IMR-90 (cell line): Measurements from ENCODE around the gene SMO. TPM values are rescaled to one million over a fixed set of nuclear protein-coding genes. Genes with fewer than 3 reads are reported as not detected.

Experiments used
- ATAC-seq: fragments of 200-7000 bp; cut with Tn5 transposase; 2 replicates; pipeline ENCODE4 v1.9.1; 2020; ENCODE audit warnings: low read depth, mild to moderate bottlenecking, moderate library complexity
- BruUV-seq: library from RNA; stranded (reverse); fragments of 400-500 nt; replicated peaks from 2 replicates; lab custom pipeline; 2021; lab: Mats Ljungman, UMichigan
- CTCF ChIA-PET: fragments of 300-600 bp; formaldehyde crosslinking; extraction: SDS; loops from one replicate; lab custom pipeline; 2021; ENCODE audit warnings: antibody characterized with exemption; lab: Yijun Ruan, JAX
- POLR2A ChIA-PET: fragments of 300-600 bp; sonication (Branson Sonifier 250); formaldehyde crosslinking; loops from one replicate; lab custom pipeline; 2022; ENCODE audit warnings: antibody characterized with exemption; ENCODE audit not compliant: unreplicated experiment; lab: Charles Lee
- DNase-seq: peaks from one replicate; pipeline ENCODE4 v3.0.0; 2013
- H2AFZ ChIP-seq: replicated peaks from 2 replicates; pipeline ENCODE3; 2013; ENCODE audit warnings: low read length, mild to moderate bottlenecking; ENCODE audit not compliant: poor library complexity
- H2AK5ac ChIP-seq: 2 replicates; pipeline ENCODE4 v1.6.1; 2013; ENCODE audit warnings: low read depth, low read length, inconsistent platforms
- H2AK9ac ChIP-seq: replicated peaks from 2 replicates; pipeline ENCODE3; 2013; ENCODE audit warnings: mild to moderate bottlenecking, low read depth, low read length, moderate library complexity; ENCODE audit not compliant: poor library complexity
- H2BK120ac ChIP-seq: 2 replicates; pipeline ENCODE4 v1.6.1; 2013; ENCODE audit warnings: low read depth, low read length, inconsistent platforms
- H2BK15ac ChIP-seq: 3 replicates; pipeline ENCODE4 v1.6.1; 2013; ENCODE audit warnings: low read depth, low read length, inconsistent platforms
- H2BK20ac ChIP-seq: 2 replicates; pipeline ENCODE4 v1.6.1; 2013; ENCODE audit warnings: low read depth, mild to moderate bottlenecking, inconsistent platforms, low read length, moderate library complexity
- H2BK5ac ChIP-seq: 2 replicates; pipeline ENCODE4 v1.6.1; 2013; ENCODE audit warnings: mild to moderate bottlenecking, low read depth, low read length, inconsistent platforms; ENCODE audit not compliant: poor library complexity, severe bottlenecking
- H3K14ac ChIP-seq: replicated peaks from 2 replicates; pipeline ENCODE4 v1.6.1; 2013; ENCODE audit warnings: low read depth, low read length, inconsistent platforms
- H3K18ac ChIP-seq: 2 replicates; pipeline ENCODE4 v1.6.1; 2013; ENCODE audit warnings: low read depth, low read length, control low read depth
- H3K23ac ChIP-seq: 2 replicates; pipeline ENCODE4 v1.6.1; 2013; ENCODE audit warnings: low read depth, low read length, inconsistent platforms
- H3K27ac ChIP-seq: 2 replicates; pipeline ENCODE4 v1.5.1; 2013; ENCODE audit warnings: mild to moderate bottlenecking, control low read depth, low read length; ENCODE audit not compliant: insufficient read depth
- H3K27me3 ChIP-seq: 2 replicates; pipeline ENCODE4 v1.6.1; 2013; ENCODE audit warnings: low read length; ENCODE audit not compliant: control insufficient read depth, insufficient read depth
- H3K36me3 ChIP-seq: 2 replicates; pipeline ENCODE4 v1.6.1; 2013; ENCODE audit warnings: low read length, mixed read lengths; ENCODE audit not compliant: control insufficient read depth, insufficient read depth
- H3K4ac ChIP-seq: 2 replicates; pipeline ENCODE4 v1.6.1; 2013; ENCODE audit warnings: low read depth, low read length, inconsistent platforms
- H3K4me1 ChIP-seq: 2 replicates; pipeline ENCODE4 v1.6.1; 2013; ENCODE audit warnings: low read length, mixed read lengths; ENCODE audit not compliant: control insufficient read depth, insufficient read depth
- H3K4me2 ChIP-seq: 2 replicates; pipeline ENCODE4 v1.6.1; 2013; ENCODE audit warnings: low read depth, mild to moderate bottlenecking, control low read depth, low read length, moderate library complexity
- H3K4me3 ChIP-seq: 2 replicates; pipeline ENCODE4 v1.5.1; 2013; ENCODE audit warnings: low read depth, mild to moderate bottlenecking, control low read depth, low read length, moderate library complexity; ENCODE audit not compliant: insufficient read depth
- H3K56ac ChIP-seq: 2 replicates; pipeline ENCODE4 v1.6.1; 2013; ENCODE audit warnings: low read length, inconsistent platforms; ENCODE audit not compliant: insufficient read depth; ENCODE audit errors: extremely low read depth
- H3K79me1 ChIP-seq, 2 experiments: 2 replicates each; pipeline ENCODE4 v1.6.1; 2013; ENCODE audit warnings: low read length in 2 of 2, inconsistent platforms in 1 of 2, low read depth in 1 of 2
- H3K9ac ChIP-seq: 2 replicates; pipeline ENCODE4 v1.6.1; 2013; ENCODE audit warnings: low read depth, low read length, control low read depth
- H3K9me1 ChIP-seq: 2 replicates; pipeline ENCODE4 v1.6.1; 2013; ENCODE audit warnings: low read length, inconsistent platforms; ENCODE audit not compliant: insufficient read depth
- H3K9me3 ChIP-seq: 2 replicates; pipeline ENCODE4 v1.6.1; 2013; ENCODE audit warnings: low read length; ENCODE audit not compliant: control insufficient read depth, insufficient read depth
- H4K20me1 ChIP-seq: 2 replicates; pipeline ENCODE4 v1.6.1; 2013; ENCODE audit warnings: low read length, inconsistent platforms; ENCODE audit not compliant: insufficient read depth
- H4K5ac ChIP-seq: 2 replicates; pipeline ENCODE4 v1.6.1; 2013; ENCODE audit warnings: mild to moderate bottlenecking, low read depth, low read length, control low read depth
- H4K8ac ChIP-seq, 2 experiments: 2 replicates each; pipeline ENCODE4 v1.6.1; 2013; ENCODE audit warnings: low read depth in 2 of 2, low read length in 2 of 2, control low read depth in 1 of 2, inconsistent platforms in 1 of 2
- H4K91ac ChIP-seq: 2 replicates; pipeline ENCODE4 v1.6.1; 2013; ENCODE audit warnings: low read depth, low read length, inconsistent platforms; ENCODE audit not compliant: insufficient read depth
- BHLHE40 ChIP-seq: fragments of 150-350 bp; IDR thresholded peaks from 2 replicates; pipeline ENCODE4 v1.6.1; 2016; ENCODE audit warnings: mild to moderate bottlenecking, low read depth, low read length
- CEBPB ChIP-seq: IDR thresholded peaks from 2 replicates; pipeline ENCODE4 v1.6.1; 2012; ENCODE audit warnings: low read depth, low read length, improper control_type of control experiment
- CHD1 ChIP-seq: IDR thresholded peaks from 2 replicates; pipeline ENCODE4 v1.6.1; 2012; ENCODE audit warnings: low read depth, low read length, improper control_type of control experiment
- CTCF ChIP-seq: conservative IDR thresholded peaks from 2 replicates; pipeline ENCODE4 v1.5.1; 2012; ENCODE audit warnings: mild to moderate bottlenecking, low read depth, low read length, improper control_type of control experiment
- ELK1 ChIP-seq: fragments of 150-350 bp; IDR thresholded peaks from 2 replicates; pipeline ENCODE4 v1.6.1; 2016; ENCODE audit warnings: low read depth, mild to moderate bottlenecking, low read length, moderate library complexity, borderline replicate concordance
- FOS ChIP-seq: fragments of 150-350 bp; IDR thresholded peaks from 2 replicates; pipeline ENCODE4 v1.6.1; 2016; ENCODE audit warnings: low read depth, low read length
- MAFK ChIP-seq: IDR thresholded peaks from 2 replicates; pipeline ENCODE4 v1.6.1; 2012; ENCODE audit warnings: low read depth, low read length, improper control_type of control experiment
- MAZ ChIP-seq: IDR thresholded peaks from 2 replicates; pipeline ENCODE4 v1.6.1; 2012; ENCODE audit warnings: low read depth, mild to moderate bottlenecking, low read length, improper control_type of control experiment, moderate library complexity, borderline replicate concordance
- MXI1 ChIP-seq: IDR thresholded peaks from 2 replicates; pipeline ENCODE4 v1.6.1; 2012; ENCODE audit warnings: low read depth, mild to moderate bottlenecking, low read length, moderate library complexity, borderline replicate concordance
- NFE2L2 ChIP-seq: fragments of 150-350 bp; IDR thresholded peaks from 2 replicates; pipeline ENCODE4 v1.6.1; 2016; ENCODE audit warnings: low read depth, mild to moderate bottlenecking, low read length
- POLR2A ChIP-seq: IDR thresholded peaks from 2 replicates; pipeline ENCODE4 v1.6.1; 2012; ENCODE audit warnings: mild to moderate bottlenecking, low read depth, low read length
- RAD21 ChIP-seq: IDR thresholded peaks from 2 replicates; pipeline ENCODE4 v1.6.1; 2012; ENCODE audit warnings: low read length, improper control_type of control experiment
- RCOR1 ChIP-seq: IDR thresholded peaks from 2 replicates; pipeline ENCODE4 v1.6.1; 2012; ENCODE audit warnings: mild to moderate bottlenecking, low read length, improper control_type of control experiment; ENCODE audit not compliant: insufficient replicate concordance
- RFX5 ChIP-seq: IDR thresholded peaks from 2 replicates; pipeline ENCODE4 v1.8.0; 2012; ENCODE audit warnings: low read depth, mild to moderate bottlenecking, low read length, moderate library complexity
- SMC3 ChIP-seq: fragments of 150-350 bp; IDR thresholded peaks from 2 replicates; pipeline ENCODE4 v1.6.1; 2016; ENCODE audit warnings: low read depth, mild to moderate bottlenecking, antibody characterized with exemption, low read length, moderate library complexity
- USF2 ChIP-seq: fragments of 150-350 bp; IDR thresholded peaks from 2 replicates; pipeline ENCODE4 v1.6.1; 2017; ENCODE audit warnings: mild to moderate bottlenecking, antibody characterized with exemption, low read length, low read depth
- WGBS, 2 experiments: methylation state at CpG; one replicate each; pipeline versions ENCODE4 v1.1.5 to v1.1.7; 2013; ENCODE audit warnings: missing lambda C conversion rate in 2 of 2; ENCODE audit not compliant: insufficient read length in 1 of 2; ENCODE audit errors: extremely low coverage in 2 of 2; 5-methylcytosine and 5-hydroxymethylcytosine counted together
- dilution Hi-C: fragments of 300-500 bp; cut with HindIII; formaldehyde crosslinking; loops from one replicate; pipeline ENCODE4 v1.14.3; 2018; ENCODE audit warnings: low sequenced_read_pairs; ENCODE audit not compliant: unreplicated experiment
- in situ Hi-C: fragments of 300-500 bp; cut with MboI; formaldehyde crosslinking; loops from 3 replicates; pipeline ENCODE4 v1.14.3; 2019; ENCODE audit warnings: low sequenced_read_pairs, inconsistent platforms, mixed read lengths
- intact Hi-C: fragments of 100-400 bp; cut with micrococcal nuclease; formaldehyde crosslinking; loops from 2 replicates; pipeline ENCODE4 v1.10.0; 2022
- polyA plus RNA-seq, 3 experiments: library from polyadenylated mRNA; depleted of rRNA; stranded (reverse); fragments of >200 nt; gene quantifications; 2 replicates each; pipeline ENCODE4 v1.2.3, GENCODE V29; 2012; ENCODE audit warnings: low replicate concordance in 1 of 3
- total RNA-seq: library from RNA; depleted of rRNA; stranded (reverse); fragments of >200 nt; gene quantifications from 2 replicates; pipeline ENCODE4 v1.2.3, GENCODE V29; 2012

The SMO gene
- total and polyA plus RNA-seq, 2 of the 4 experiments (the other 2 are of a cell fraction) = 18.5 to 24.7 TPM

GRCh38 chr7:129252128-129252527, 63.7 kb downstream of the SMO start:
- no peak overlapping the region for H3K27ac ChIP-seq
- in situ Hi-C loops = no loop called here
- H3K18ac ChIP-seq = no peak overlapping the region
- H3K23ac ChIP-seq = no peak overlapping the region
- H3K9ac ChIP-seq = no peak overlapping the region
- H3K79me1 ChIP-seq = no peaks in the 10 kb centered on the region
- H4K91ac ChIP-seq = no peak overlapping the region
- no peak overlapping the region for H3K56ac ChIP-seq
- TF ChIP-seq SMC3 (no peak), RAD21 (no peak), RCOR1 (no peak), CHD1 (no peak), MAFK (no peak), CEBPB (no peak), POLR2A (no peak), BHLHE40 (no peak), MAZ (no peak), ELK1 (no peak), FOS (no peak), CTCF (no peak), USF2 (no peak), NFE2L2 (no peak), MXI1 (no peak), RFX5 (no peak)
- H2BK20ac ChIP-seq = no peak overlapping the region
- H4K5ac ChIP-seq = no peak overlapping the region
- dilution Hi-C loops = no loop called here
- H2AFZ ChIP-seq = no peak overlapping the region
- H2AK9ac ChIP-seq = no peak overlapping the region
- no peak overlapping the region for H4K8ac ChIP-seq
- ATAC-seq = no peak
- H3K14ac ChIP-seq = no peak overlapping the region
- no TSS peak for BruUV-seq
- H3K27me3 ChIP-seq = no peaks in the 10 kb centered on the region
- H3K4ac ChIP-seq = no peak overlapping the region
- no peaks in the 10 kb centered on the region for H3K36me3 ChIP-seq
- H4K20me1 ChIP-seq = no peaks in the 10 kb centered on the region; the same call in 1 of the 2 replicates
- no peaks in the 10 kb centered on the region for H3K9me3 ChIP-seq
- H3K4me3 ChIP-seq = no peak overlapping the region
- no peak overlapping the region for H3K4me2 ChIP-seq
- H2BK15ac ChIP-seq = no peak overlapping the region
- DNase-seq = no peak
- no CpG with 5 or more reads among the region's 2 CpGs for WGBS, 2 experiments
- ChIA-PET CTCF (no interaction called here), POLR2A (no interaction called here)
- H3K9me1 ChIP-seq = 0 out of 2 replicates have a peak, but pooled peaks cover 4% of the 10 kb centered on the region
- peaks cover 3% of the 10 kb centered on the region; the same call in 1 of the 2 replicates for H3K4me1 ChIP-seq
- intact Hi-C loops = loop anchor here (5.0 kb wide), 1 partner anchor 40 kb away; no protein-coding TSS in a partner anchor
- H2AK5ac ChIP-seq = no peak overlapping the region
- H2BK120ac ChIP-seq = no peak overlapping the region
- no peak overlapping the region for H2BK5ac ChIP-seq
